GM23248 (cell line): ENCODE results near the gene TSPAN14.

Experiments
- EZH2 ChIP-seq: fragments of 200-600 bp; sonication (generic); IDR thresholded peaks from 2 replicates; pipeline ENCODE4 v1.6.1; 2018; ENCODE audit warnings: antibody characterized with exemption, mild to moderate bottlenecking; ENCODE audit not compliant: insufficient read depth, poor library complexity, severe bottlenecking
- EZH2phosphoT487 ChIP-seq: fragments of 200-600 bp; sonication (generic); IDR thresholded peaks from 2 replicates; pipeline ENCODE4 v1.6.1; 2018; ENCODE audit warnings: antibody characterized with exemption, moderate library complexity, mild to moderate bottlenecking, low read depth; ENCODE audit not compliant: insufficient read depth

DNA sequence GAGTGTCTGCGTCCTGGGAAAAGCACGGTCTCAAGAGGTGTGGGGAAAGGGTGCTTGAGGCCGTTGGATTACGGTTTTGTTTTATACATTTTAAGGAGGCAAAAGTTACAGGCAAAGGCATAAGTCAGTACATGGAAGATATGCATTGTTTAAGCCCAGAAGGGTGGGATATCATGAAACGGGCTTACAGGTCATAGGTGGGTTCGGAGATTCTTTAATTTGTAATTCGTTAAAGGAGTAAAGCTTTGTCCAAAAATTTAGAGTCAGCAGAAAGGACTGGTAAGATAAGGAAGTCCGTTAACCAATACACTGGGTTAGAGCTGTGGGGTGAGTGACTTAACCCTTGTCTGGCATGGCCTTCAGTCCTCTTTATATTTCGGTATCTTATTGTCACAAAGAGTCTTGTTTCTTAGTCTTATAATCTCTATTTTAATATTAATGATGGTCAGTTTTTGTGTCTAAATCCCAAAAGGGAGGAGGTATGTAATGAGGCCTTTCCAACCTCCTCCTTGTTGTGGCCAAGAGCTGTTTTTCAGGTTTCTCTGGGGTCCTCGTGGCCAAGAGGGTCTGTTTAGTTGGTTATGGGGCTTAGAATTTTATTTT lies 12.7 kb downstream of the TSPAN14 start:
- TF ChIP-seq EZH2phosphoT487 (no peak), EZH2 (no peak)
